Erythroblast (primary cell): Measurements from ENCODE around the gene CST9.

Experiments used
- DNase-seq, 2 experiments: peaks; one replicate each; lab custom pipeline; 2025; lab: John Stamatoyannopoulos, UW
- GATA1 ChIP-seq: IDR thresholded peaks from 2 replicates; pipeline ENCODE4 v1.6.1; 2011; ENCODE audit warnings: low read depth, mild to moderate bottlenecking, control low read depth, low read length, moderate library complexity
- POLR2A ChIP-seq: IDR thresholded peaks from 2 replicates; pipeline ENCODE4 v1.6.1; 2011; ENCODE audit warnings: mild to moderate bottlenecking, low read length

CST9 gene

DNA sequence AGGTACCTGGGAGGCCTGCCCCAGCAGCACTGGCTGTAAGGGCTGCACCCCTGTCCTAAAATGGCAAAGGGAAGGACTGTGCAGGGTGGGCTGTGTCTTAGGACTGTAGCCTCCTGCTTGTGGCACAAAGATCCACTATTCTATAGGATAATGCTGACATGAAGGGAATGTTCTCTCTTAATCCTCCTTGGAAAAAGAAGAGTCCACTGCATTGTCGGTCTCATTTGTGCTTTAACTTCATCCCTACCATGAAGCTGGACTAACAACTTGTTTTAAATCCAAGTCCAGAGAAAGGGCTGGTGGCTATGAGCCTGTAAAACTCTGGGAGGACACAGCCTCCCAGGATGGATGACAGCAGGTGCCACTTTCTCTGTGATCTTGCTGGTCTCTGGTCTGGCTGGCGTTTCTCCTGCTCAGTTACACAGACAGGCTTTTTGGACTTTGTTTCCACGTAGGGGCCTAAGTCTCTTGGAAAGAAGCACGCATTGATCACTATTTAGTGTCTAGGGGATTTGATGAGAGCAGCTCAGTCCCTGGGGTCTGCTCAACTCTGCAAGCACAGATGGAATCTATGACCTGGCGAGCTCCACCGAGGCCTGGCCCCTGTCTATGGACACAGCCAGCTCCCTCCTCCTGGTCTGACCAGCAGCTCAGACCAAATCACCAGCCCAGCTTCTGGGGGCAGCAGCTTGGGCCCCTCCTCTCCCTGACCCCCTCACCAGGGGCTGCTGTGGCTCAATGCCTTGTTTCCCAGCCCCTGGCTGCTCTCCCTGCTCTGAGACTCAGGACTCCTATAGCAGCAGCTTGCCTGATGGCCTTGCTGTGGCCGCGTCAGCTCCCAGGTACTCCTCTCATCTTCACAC, 27.2 kb upstream of the CST9 start:
- TF ChIP-seq POLR2A (no peak), GATA1 (no peak)
- DNase-seq: no peak

DNA sequence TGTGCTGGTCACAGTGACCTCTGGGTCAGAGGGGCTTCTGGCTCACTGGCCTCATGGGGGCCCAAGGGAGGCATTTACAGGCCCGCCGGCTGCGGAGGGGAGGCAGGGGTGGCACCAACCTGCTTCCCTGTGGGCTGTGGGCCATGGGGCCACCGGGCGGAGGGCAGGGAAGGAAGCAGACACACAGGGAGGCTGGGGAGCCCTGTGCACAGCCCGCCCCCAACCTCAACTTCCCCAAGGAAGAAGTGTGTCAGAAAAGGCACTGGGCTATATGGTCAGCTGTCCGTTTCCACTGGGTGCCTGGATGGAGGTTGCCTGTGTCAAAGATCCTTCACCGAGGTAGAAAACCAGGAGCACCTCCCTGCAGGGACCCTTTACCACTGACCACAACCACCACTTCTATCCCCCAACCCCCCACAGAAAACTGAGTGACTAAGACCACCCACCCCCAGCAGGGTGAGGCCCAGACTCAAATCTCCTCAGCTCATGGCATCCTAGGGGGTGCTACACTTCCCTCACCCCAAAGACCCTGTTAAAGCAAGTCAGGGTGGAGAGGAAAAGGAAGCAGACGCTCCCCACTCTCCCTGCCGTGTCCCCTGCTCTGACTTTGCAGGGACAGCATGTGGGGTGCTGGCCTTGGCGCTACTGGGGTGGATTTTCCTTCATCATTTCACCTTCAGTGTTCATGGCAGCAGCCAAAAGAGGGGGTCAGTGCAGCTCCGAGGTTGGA, 26.4 kb upstream of the CST9 start:
- DNase-seq: no peak
- TF ChIP-seq POLR2A: no peak
- no peak for TF ChIP-seq GATA1

DNA sequence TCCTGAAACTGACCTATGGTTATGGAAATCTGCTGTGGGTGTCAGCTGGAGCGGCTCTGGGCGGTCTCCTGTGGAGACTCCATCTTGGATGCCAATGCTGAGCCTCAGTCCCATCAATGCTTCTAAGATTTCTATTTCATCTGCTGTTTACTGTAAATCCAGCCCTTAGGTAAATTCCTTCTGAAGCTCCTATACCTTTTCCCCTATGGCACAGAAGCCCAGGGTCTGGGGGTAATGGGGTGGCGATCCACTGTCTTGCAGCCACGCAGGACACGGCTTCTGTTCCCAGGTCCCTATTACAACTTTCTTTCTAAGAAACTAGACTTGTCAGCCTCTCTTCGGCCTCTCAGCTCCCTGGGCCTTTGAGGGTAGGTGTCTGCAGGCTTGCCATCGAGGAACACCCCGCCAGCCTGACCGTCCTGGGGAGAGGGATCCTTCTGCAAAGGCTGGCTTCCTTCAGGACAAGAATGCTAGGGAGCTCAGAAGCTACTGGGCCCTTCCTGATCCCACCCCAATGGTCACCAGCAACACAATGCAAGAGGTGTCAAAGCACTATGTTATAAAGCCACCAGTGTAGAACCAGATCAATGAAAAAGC, 25.6 kb upstream of the CST9 start:
- TF ChIP-seq GATA1 (no peak), POLR2A (no peak)
- no peak for DNase-seq

DNA sequence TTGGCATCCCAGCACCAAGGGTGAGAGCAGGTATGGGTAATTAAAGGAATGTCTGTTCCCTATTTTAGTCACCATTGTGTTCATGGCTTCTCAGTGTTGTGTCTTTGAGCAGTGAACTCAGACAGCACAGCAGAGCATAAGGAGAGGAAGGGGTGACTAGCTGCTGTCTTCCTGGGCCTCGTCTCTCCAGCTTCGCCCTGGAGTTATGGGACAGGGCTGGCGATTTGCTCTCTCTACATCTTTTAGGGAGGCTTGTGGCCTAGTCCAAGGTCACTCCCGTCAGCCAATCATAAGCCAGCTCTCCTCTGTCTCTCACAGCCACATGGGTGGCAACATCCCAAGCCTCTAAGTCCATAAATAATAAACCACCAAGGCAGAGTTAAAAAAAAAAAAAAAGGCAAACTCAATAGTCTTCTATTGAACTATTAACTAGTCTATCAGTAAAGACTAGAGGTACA, 24.7 kb upstream of the CST9 start:
- TF ChIP-seq GATA1 (no peak), POLR2A (no peak)
- no peak for DNase-seq

DNA sequence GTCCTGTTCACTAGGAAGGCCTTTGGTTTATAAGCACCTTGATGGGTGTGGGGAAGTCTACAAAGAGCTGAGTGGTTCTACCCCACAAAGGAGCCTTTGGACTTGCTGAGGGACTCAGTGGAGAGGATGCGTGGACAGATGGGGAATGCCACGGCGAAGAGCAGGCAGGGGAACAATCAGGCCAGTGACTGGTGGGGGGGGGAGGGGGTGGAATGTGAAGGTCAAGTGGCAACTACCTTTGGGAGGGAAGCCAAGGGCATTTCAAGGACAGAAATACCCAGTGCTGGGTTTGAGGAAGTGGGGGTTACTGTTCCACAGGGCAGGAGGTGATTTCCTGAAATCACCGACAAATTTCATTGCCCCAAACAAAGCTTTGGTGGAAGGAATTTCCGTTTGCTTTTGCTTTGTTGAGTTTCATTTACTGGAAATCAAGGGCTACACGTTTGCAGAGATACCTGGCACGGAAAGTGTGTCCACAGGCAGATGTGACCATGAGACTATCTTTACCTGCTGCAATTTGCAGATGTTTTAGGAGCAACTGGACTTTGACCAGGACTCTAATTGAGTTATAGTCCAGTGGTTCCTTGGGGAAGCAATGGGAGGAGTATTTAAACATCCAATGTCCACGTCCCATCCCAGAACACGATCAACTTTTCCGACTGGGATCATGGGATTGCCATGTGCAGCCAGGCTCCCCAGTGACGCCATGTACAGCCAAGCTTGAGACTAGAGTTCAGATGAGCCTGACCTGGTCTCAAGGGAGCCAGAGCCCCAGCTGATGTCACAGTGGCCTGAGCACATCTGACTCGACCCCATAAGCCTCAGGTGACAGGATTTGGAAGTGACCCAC, 24.1 kb upstream of the CST9 start:
- TF ChIP-seq GATA1 (no peak), POLR2A (no peak)
- DNase-seq: no peak

DNA sequence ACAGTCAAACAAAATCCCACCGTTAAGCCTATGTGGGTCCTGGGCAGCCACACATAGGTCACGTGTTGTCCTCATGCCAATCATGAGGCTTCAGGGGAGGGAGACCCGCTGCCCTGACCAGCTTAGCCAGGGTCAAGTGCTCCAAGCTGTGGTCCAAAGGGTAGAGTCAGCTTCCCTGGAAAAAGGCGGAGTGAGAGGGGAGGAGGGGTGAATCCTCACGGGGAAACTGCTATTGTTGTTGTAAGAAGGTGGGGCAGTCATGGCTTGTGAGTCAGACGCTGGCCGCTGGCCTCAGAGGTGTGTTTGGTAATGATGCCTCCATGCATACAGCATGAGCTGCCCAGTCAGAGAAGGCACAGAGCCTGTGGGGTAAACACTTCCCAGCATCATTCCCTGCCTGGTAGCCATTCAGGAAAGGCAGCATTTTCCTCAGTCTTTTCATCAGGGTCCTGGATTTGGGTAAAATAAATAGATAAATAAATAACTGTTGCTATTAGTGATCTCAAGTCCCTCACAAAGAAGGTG, 23.4 kb upstream of the CST9 start:
- no peak for TF ChIP-seq POLR2A
- no peak for TF ChIP-seq GATA1

DNA sequence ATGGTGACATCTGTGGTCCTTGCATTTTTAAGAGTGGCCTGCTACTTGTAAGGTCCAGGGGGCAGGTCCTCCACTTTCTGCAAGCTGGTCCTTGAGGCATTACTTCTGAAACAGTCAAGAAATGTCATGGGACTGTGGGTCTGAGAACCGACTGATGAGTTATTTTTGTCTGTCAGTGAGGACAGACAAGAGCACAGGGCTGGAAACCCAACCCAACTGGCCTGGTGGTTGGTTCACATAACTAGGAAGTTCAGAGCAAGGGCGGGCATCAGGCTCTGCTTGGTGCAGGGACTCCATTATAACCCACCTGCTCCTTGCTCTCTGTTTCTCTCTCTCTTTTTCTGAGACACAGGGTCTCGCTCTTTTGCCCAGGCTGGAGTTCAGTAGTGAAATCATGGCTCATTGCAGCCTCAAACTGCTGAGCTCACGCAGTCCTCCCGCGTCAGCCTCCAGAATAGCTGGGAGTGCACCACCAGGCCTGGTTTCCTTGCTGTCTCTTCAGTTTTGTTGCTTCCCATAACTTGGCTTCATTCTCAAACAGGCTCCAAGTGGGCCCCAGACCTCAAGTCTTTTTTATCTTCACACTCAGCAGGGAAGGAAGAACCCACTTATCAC, 22.8 kb upstream of the CST9 start:
- TF ChIP-seq GATA1 (no peak), POLR2A (no peak)
- no peak for DNase-seq

More for the DNA sequence above, 23.4 kb upstream of the CST9 start:
- DNase-seq: no peak

DNA sequence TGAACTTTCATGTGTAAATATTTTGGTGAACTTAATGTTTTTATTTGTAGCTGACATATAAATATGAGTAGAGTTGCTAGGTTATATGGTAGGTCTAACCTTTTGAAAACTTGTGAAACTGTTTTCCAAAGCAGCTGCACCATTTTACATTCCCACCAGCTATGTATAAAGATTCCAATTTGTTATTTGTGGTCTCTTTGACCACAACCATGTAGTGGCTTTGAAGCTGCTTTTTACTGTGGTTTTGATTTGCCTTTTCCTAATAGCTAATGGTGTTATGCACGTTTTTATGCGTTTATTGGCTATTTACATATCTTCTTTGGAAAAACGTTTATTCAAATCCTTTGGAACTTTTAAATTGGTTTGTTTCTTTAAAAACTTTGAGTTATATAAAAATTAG, 21.8 kb upstream of the CST9 start:
- no peak for TF ChIP-seq GATA1
- TF ChIP-seq POLR2A: no peak
- DNase-seq: no peak

DNA sequence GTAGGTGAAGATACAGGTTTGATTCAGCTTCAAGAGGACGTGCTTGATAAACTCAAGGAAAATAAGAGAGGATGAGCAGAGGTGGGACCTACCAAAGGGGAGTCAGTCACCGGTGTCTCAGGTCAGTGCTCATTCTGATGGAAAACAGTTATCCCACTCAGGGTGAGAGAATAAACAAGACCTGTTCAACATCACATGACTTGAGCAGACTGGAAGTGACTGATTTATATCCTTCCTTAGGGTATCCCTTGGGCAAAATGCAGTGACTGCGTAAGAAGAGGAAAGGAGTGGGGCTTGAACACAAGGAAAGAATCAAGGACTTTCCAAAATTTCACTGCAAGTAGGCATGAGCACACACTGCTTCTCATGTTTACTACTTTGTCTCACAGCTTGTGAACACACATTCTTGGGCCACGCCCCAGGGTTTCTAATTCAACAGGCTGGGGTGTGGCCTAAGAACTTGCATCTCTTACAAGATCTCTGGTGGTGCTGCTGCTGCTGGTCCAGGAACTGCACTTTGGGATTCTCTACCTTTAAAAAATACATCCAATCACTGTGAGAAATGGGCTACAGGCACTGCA, 20.4 kb upstream of the CST9 start:
- TF ChIP-seq GATA1: no peak
- TF ChIP-seq POLR2A: no peak
- DNase-seq: no peak

DNA sequence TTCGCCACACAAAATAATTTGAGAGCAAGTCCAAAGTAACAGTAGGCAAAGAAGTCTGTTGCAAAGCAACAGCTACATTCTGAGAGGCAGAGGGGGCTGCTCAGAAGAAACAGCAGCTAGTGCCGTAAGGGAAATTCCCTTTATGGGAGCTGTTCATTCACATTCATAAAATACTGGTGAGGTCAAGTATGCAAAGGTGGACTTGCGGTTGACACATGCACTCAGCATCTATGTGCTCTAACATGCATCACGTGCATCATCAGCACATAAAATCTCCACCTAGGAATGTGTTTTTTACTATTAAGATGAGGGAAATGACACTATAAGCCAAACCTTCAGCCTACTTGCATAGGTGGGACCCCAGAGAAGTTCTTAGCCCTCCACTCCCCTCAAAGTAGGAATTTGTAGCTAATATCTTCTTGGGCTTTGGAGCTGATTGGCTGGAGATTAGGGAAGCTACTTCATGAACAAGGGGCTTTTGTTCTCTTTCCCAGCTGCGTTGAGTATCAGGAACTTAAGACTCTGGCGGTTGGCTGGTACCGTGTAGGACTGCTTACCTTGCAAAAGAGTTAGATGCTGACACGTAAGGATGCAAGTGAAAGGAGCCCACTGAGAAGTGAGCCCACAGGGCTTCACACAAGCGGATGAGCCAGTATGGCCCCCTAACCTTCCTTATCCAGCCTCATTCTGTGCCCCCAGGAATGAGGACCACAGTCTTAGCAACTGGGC, 19.7 kb upstream of the CST9 start:
- TF ChIP-seq GATA1: no peak
- no peak for TF ChIP-seq POLR2A
- DNase-seq: no peak

DNA sequence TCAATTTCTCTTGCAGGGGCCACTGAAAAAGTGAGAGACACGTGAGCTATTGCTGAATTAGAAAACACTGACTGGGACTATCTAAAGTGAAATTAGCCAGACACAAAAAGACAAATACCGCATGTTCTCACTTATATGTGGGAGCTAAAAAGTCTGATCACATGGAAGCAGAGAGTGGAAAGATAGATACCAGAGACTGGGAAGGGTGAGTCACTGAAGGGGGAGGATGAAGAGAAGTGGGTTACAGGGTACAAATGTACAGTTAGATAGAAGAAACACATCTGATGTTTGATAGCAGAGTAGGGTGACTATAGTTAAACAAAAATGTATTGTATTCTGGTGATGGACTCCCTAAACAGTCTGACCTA, 18.6 kb upstream of the CST9 start:
- TF ChIP-seq POLR2A (peak; percentile 29), GATA1 (no peak)
- no peak for DNase-seq
